ENCODE measurements around the gene TAF1A. TPM values are rescaled to one million over a fixed set of nuclear protein-coding genes. Genes with fewer than 3 reads are reported as not detected.
A peak's percentile ranks its signal among the peaks of the same experiment; 100 is the strongest.

TAF1A gene
- total and polyA plus RNA-seq, 10 of the 15 experiments (the other 5 are each of a cell fraction or from before 2014, with no cell fraction given): 7.7 to 17.9 (median 12.0) TPM

- in situ Hi-C loops (cut with MboI): loop anchor here (5.0 kb wide), 1 partner anchor 172 kb away; no protein-coding TSS in a partner anchor
- DNase-seq (ENCODE audit: low read depth, low spot score): no peak
- SMC1A ChIA-PET (ENCODE audit: uncharacterized antibody, unreplicated experiment): interaction anchor here (0.8 to 3.1 kb wide), 36 partner anchors 9 to 448 kb away, joined by 3 to 37 read pairs (median 4); partner anchors contain the start of gene TAF1A
- TF ChIP-seq HCFC1 (IDR thresholded peaks at IDR 0.05; ENCODE audit: low read length) (no peak), SIX5 (IDR thresholded peaks at IDR 0.05; ENCODE audit: low read depth, low read length, severe bottlenecking) (no peak), MLLT1 (IDR thresholded peaks at IDR 0.05) (no peak), NFIC (IDR thresholded peaks at IDR 0.05; ENCODE audit: low read depth, low read length) (no peak), E2F4 (IDR thresholded peaks at IDR 0.05; ENCODE audit: low read depth, low read length) (no peak), NR2F1 (conservative IDR thresholded peaks at IDR 0.05) (no peak), ATF2 (IDR thresholded peaks at IDR 0.05; ENCODE audit: low read length) (no peak), CHD4 (IDR thresholded peaks at IDR 0.05) (no peak), STAT1 (conservative IDR thresholded peaks at IDR 0.05) (no peak), CREB1 (IDR thresholded peaks at IDR 0.05; ENCODE audit: low read depth) (no peak), SMARCA5 (IDR thresholded peaks at IDR 0.05) (0 out of 2 replicates have a peak, but pooled peaks have one; percentile 26), ZNF622 (IDR thresholded peaks at IDR 0.05) (no peak), CTCF (IDR thresholded peaks at IDR 0.05 in 2 of 3, conservative IDR thresholded peaks at IDR 0.05 in 1 of 3; ENCODE audit: control insufficient read depth in 2 of 3, extremely low read depth in 1 of 3, insufficient read depth in 1 of 3, low read depth in 3 of 3, low read length in 3 of 3) (peak; percentile 77 to 90 (median 85)), ZBTB33 (IDR thresholded peaks at IDR 0.05) (no peak), SRF (IDR thresholded peaks at IDR 0.05; ENCODE audit: low read depth in 2 of 2, low read length in 2 of 2) (no peak)
Observed at GRCh38 chr1:222634180-222635013, 44.7 kb upstream of the TAF1A start.

More at GRCh38 chr1:222634180-222635013, 44.7 kb upstream of the TAF1A start:
- CTCF ChIA-PET: interaction anchor here (0.6 to 3.7 kb wide), 56 partner anchors 9 to 1153 kb away, joined by 3 to 119 read pairs (median 4); partner anchors contain the start of genes AIDA, BROX and TAF1A
- Histone ChIP-seq H3K4me1 (ENCODE audit: control insufficient read depth, insufficient read depth, low read length) (no peaks in the 10 kb centered on the region), H3K9me3 (replicated peaks; ENCODE audit: control insufficient read depth, insufficient read depth, low read length) (no peaks in the 10 kb centered on the region), H3K27me3 (replicated peaks in 1 of 2; ENCODE audit: control insufficient read depth in 2 of 2, insufficient read depth in 2 of 2, low read length in 1 of 2) (no peaks in the 10 kb centered on the region), H3K79me2 (ENCODE audit: control insufficient read depth, insufficient read depth, low read length) (no peaks in the 10 kb centered on the region), H4K20me1 (ENCODE audit: control insufficient read depth, insufficient read depth) (no peaks in the 10 kb centered on the region), H2AFZ (ENCODE audit: control insufficient read depth, low read depth, low read length) (no peak overlapping the region), H3K36me3 (ENCODE audit: control insufficient read depth in 2 of 2, insufficient read depth in 2 of 2, low read length in 1 of 2) (no peaks in the 10 kb centered on the region), H3K4me2 (ENCODE audit: control insufficient read depth, insufficient read depth) (no peak overlapping the region), H3K27ac (ENCODE audit: control insufficient read depth, insufficient read depth) (no peak overlapping the region), H3K4me3 (no peak overlapping the region), H3K9ac (ENCODE audit: control insufficient read depth, insufficient read depth, low read length) (no peak overlapping the region)
- POLR2A ChIA-PET: interaction anchor here (0.5 to 1.4 kb wide), 3 partner anchors 13 to 169 kb away, joined by 3 to 5 read pairs (median 3); partner anchors contain the start of gene TAF1A
- intact Hi-C loops (cut with micrococcal nuclease; ENCODE audit: unreplicated experiment): loop anchor here (1.0 to 5.0 kb wide), 2 partner anchors 169 to 448 kb away; no protein-coding TSS in a partner anchor
- BruUV-seq (replicated peaks): no TSS peak
- peak; percentile 96 for FAIRE-seq
- WGBS (ENCODE audit: insufficient coverage, insufficient replicate concordance, low lambda C conversion rate, missing lambda C conversion rate): 34% methylated on average over 7 of the region's 7 CpGs
- peak; percentile 95 for ATAC-seq
- RAD21 ChIA-PET (ENCODE audit: unreplicated experiment): interaction anchor here (0.6 to 1.7 kb wide), 18 partner anchors 10 to 489 kb away, joined by 3 to 50 read pairs (median 5); partner anchors contain the start of genes AIDA, BROX and TAF1A

Data from GM12878 (cell line).